HG03354 (cell line): ENCODE results near the gene CYP8B1.
A peak's percentile ranks its signal among the peaks of the same experiment; 100 is the strongest.

Experiments
- ATAC-seq: cut with Tn5 transposase; IDR thresholded peaks from one replicate; pipeline ENCODE4 v1.9.1; 2021; ENCODE audit warnings: mild to moderate bottlenecking; ENCODE audit not compliant: unreplicated experiment, poor library complexity, severe bottlenecking

Gene CYP8B1

GRCh38 chr3:42855547-42856380, 19.9 kb downstream of the CYP8B1 start:
- ATAC-seq = no peak

GRCh38 chr3:42855219-42855546, 20.5 kb downstream of the CYP8B1 start:
- no peak for ATAC-seq

GRCh38 chr3:42853739-42854302, 21.9 kb downstream of the CYP8B1 start:
- no peak for ATAC-seq

GRCh38 chr3:42853056-42853455, 22.6 kb downstream of the CYP8B1 start:
- no peak for ATAC-seq

- ATAC-seq = no peak
These were observed 23.2 kb downstream of the CYP8B1 start for GRCh38 chr3:42852441-42852840.

GRCh38 chr3:42851228-42851834, 24.3 kb downstream of the CYP8B1 start:
- no peak for ATAC-seq

- ATAC-seq = no peak
These were observed 25.4 kb downstream of the CYP8B1 start for GRCh38 chr3:42850263-42850662.

- ATAC-seq = no peak
These were observed 26.7 kb downstream of the CYP8B1 start for GRCh38 chr3:42849017-42849416.

- ATAC-seq = no peak
These were observed 27.9 kb downstream of the CYP8B1 start for GRCh38 chr3:42847731-42848130.

- peak; percentile 68 for ATAC-seq
These were observed 28.8 kb downstream of the CYP8B1 start for GRCh38 chr3:42846685-42847522.

GRCh38 chr3:42844815-42845214, 30.9 kb downstream of the CYP8B1 start:
- ATAC-seq = no peak

GRCh38 chr3:42844412-42844713, 31.3 kb downstream of the CYP8B1 start:
- ATAC-seq = no peak

GRCh38 chr3:42843713-42844411, 31.8 kb downstream of the CYP8B1 start:
- ATAC-seq = no peak

- ATAC-seq = no peak
These were observed 34.3 kb downstream of the CYP8B1 start for GRCh38 chr3:42841332-42841731.

GRCh38 chr3:42839616-42840015, 36.1 kb downstream of the CYP8B1 start:
- ATAC-seq = peak; percentile 99

GRCh38 chr3:42838571-42838970, 37.1 kb downstream of the CYP8B1 start:
- no peak for ATAC-seq

- no peak for ATAC-seq
These were observed 39.2 kb downstream of the CYP8B1 start for GRCh38 chr3:42836150-42837123.

- peak; percentile 71 for ATAC-seq
These were observed 44.4 kb downstream of the CYP8B1 start for GRCh38 chr3:42831321-42831713.
